ENCODE results near the gene GLS.
"Not testable (repeated sequence)": the region's sequence is repeated elsewhere in the genome, so short reads cannot be mapped to it uniquely, and the experiment has no call there.

Gene GLS

DNA sequence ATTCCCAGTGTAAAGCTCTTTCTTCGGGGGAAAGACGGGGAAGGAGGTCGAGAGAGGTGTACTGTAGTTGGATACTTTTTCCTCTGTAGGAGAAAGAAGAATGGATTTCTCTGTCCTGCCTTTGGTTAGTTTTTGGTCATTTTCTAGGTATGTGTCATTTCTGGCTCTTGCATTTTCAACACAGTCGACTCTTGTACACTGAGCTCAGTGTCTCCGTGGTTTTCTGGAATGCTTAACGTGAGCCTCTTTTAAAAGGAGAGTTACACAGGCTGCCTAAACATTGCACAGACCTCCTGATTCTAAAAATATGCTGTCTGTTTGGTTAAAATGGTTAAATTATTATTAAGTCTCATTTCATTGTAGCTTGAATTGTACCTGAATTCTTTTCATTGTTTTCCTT is 21.8 kb upstream of the GLS start:
- no peak for DNase-seq

DNA sequence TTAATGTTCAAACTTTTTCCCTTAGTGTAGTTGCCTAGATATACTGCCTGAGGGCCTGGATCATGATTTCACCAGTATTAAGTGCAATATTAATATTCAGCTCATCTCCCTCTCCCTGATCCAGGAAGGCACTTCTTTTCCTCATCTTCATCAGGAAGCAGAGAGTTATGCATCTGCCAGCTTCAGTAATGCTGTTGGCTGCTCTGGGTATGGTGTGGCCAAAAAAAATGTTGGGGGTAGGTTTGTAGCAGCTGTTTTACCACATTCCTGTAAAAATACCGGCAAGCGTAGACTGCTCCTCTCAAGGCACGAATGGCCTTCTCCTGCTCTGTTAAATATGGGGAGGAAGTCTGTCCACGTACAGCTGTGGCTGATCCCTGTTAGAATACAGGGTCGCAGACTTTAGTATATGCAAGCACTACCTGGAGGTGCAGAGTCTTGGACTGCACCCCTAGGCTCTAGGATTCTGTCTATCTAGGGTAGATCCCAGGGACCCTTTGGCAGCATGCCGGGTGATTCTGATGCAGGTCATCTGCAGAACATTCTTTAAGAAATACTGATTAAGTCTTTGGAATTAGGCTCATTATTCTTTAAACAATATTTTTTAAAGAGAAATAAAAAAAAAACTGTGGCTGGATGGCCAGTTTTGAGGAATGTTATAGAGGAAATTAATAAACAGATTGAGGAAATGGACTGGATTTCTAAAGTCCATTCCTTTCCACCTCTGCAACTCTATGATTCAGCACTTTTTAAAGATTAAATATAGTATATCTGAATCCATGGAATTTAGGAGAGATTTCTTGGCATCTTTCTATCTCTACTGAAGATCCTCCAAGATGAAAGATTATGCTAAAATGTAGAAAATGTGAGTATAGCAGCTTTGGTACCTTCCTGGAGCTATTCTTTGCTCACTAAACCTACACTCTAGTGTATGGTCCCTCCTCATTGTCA is 21.0 kb upstream of the GLS start:
- no peak for DNase-seq

DNA sequence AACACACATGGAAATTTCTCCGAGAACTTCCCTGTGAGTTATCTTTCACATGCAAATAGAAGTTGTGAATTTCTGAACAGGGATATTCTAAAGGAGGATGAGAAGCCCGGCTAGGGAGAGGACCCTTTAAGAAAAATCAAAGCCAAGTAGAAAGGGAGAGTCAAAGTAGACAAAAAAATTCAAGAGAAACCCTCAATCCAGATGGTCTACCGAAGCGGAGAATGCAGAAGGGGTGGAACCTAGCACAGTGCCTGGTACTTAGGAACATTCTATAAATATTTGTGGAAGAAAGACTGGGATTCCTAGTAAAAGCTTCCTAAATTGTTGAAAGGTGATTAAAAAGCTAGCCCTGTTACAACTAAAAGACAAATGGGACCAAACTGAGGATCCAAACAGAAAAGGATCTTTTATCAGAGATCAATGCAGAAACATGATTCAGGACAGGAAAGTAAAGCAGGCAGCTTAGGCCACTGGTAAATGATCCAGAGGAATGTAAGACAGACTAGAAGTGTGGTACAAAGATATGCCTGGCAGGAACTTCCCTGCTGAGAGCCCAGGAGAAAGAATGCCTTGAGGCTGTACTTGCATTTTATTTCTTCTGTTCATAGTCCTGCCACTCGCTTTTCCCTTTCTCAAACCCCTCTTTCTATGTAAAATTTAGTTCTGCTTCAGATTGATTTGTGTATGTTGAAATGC is 19.5 kb upstream of the GLS start:
- DNase-seq: no peak

DNA sequence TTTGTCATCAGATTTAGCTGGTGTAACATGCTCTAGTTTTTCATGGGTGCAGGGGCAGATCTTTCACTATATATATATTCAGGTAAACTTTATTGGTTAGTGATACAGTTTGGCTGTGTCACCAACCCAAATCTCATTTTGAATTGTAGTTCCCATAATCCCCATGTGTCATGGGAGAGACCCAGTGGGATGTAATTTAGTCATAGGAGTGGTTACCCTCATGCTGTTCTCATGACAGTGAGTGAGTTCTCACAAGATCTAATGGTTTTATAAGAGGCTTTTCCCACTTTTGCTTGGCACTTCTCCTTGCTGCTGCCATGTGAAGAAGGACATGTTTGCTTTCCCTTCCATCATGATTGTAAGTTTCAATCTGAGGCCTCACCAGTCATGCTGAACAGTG is 18.5 kb upstream of the GLS start:
- not testable (repeated sequence) for DNase-seq

DNA sequence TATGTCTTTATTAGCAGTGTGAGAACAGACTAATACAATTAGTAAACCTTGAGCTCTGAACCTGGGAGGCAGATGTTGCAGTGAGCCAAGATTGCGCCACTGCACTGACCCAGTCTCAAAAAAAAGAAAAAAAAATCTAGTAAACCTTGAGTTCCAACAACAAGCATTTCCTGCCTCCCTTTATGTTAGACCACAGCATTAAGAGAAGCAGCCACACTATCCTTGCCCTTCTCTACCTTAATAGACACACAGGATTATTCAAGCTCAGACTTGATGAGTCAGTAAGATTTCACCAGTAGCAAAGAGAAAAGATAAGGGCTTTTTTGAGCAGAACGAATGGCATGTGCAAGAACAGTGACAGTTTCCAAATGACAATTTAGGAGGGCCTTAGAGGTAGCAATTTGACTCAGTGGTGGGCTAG is 18.0 kb upstream of the GLS start:
- DNase-seq: no peak

DNA sequence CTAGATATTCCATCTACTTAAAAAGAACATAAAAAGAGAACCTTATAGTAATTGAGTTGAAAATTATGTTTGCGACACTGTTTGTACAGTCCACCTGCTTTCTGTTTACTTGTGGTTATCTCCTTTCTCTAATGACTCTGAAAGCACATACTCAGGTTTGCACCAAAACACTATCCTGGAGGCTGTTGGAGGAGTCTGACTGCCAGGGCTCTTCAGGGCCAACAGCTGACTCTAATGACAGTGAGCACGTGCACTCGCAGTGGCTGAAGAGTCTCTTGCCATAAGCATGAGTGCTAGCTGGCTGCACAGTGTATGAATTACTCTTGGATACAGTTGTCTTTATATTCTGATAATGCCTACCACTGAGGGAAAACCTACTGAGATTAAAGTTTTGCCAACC is 16.7 kb upstream of the GLS start:
- DNase-seq: peak; percentile 84

DNA sequence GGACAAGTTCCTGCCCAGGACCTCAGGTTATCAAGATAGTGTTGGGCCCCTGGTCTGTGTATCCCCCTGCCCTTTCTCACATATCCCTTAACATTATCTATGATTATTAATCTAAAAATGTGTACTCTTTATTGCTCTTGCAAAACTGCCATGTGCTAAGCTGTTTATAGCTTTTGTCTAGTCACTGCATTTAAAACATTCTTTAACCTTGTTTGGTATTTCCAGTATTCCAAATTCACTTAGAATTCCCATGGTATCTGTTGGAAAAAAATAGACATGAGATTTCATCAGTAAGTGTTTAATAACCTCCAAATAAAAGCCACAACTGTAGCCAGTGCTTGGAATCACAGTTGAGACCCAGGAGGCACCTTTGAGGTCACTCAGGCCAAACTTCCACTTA is 16.2 kb upstream of the GLS start:
- no peak for DNase-seq

DNA sequence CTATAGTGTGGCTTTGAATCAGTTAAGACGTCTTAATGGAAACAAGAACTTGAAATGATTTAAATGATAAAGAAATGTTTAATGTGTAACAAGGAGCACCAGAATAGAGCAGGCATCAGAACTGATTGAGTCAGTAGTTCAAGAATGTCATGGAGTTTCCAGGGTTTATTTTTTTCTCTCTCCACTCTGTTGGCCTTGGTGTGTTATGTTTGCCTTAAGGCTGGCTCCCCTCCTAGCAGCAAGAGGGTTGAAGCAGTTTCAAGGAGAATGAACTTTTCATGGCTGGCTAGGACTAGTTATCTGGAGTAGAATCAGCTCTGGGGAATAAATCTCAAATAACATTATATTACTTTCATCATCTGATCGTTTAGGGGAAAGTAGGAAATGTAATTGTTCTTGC is 13.4 kb upstream of the GLS start:
- DNase-seq: no peak

DNA sequence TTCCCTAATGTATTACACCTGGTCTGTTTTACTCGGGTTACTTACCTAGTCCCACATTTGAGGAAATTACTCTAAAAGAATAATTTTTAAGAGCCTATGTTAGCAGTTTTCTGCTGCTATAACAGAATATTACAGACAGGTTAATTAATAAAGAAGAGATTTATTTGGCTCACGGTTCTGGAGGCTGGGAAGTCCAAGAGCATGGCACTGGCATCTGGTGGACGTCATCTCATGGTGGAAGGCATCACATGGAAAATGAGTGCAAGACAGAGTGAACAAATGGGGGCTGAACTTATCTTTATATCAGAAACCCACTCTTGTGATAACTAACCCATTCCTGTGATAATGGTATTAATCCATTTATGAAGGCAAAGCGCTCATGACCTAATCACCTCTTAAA is 12.8 kb upstream of the GLS start:
- no peak for DNase-seq

DNA sequence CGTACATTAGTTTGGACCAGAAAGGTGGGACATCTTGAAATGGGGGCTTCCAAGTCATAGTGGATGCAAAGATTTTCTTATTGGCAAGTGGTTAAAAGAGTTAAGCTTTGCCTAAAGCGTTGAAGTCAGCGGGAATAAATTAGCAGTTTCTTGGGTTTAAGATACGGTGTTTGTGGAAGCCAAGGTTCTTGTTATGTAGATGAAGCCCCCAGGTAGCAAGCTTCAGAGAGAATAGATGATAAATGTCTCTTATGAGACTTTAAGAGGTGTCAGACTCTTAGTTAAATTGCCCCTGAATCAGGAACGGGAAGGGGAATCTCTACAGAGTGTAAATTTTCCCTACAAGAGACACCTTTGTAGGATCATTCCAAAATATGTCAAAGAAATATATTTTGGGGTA is 10.9 kb upstream of the GLS start:
- DNase-seq: no peak

DNA sequence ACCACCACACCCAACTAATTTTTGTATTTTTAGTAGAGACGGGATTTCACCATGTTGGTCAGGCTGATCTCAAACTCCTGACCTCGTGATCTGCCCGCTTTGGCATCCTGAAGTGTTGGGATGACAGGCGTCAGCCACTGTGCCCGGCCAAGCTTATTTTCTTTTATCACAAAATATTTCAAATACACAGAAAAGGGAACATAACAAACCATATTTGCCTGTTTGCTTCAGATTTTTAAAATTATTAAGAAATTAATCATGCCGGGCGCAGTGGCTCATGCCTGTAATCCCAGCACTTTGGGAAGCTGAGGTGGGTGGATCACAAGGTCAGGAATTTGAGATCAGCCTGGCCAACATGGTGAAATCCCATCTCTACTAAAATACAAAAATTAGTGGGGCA is 7.2 kb upstream of the GLS start:
- DNase-seq: not testable (repeated sequence)

DNA sequence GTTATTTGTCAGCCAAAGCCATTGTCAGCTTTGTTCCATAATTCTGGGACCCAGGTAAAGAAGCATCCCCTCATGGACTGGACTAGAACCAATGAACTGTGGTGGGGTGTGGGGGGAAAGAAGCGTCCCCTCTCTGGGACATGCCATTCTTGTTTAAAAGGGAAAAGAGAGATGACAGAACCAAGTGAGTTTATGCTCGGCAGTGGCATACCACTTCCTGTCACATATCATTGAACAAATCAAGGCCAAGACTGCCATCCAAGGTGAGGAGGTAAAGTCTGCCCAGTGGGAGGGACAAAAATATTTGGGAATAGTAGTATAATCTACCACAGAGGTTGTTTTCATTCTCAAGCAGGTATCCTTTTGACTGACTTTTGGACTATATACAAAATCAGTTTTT is 4.7 kb upstream of the GLS start:
- DNase-seq: no peak

DNA sequence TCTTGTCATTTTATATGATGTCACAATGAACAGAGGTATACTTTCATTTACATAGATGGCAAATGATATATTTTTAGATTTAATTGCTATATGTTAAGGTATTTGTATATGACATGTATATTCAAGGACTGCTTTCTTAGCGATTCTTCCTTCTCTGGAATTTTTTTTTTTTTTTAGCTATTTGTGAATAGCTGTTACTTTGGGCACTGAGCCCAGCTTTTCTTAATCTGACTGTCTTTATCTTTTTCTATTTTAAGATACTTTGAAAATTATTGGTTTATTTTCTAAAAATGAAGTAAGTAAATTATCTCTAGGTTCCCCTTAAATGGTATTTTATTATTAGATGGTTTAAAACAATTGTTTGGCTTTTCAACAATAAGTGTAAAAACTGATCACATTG is 4.0 kb upstream of the GLS start:
- DNase-seq: no peak

DNA sequence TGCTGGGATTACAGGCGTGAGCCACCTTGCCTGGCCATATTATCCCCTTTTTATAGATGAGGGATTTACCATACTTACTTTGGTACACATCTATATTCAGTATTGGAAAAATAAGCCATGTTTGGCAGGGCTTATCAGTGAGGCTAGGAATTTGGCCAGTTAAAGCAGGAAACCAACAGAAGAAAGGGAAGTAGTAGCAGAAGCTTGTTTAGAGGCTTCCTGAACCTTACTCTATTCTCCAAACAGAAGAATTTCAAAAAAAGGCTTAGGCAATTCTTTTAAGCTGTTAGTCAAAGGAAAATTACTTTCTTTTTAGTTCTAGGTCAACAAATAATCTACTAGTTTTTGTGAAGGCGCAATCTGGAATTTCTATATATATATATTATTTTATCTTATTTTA is 3.2 kb upstream of the GLS start:
- DNase-seq: no peak

DNA sequence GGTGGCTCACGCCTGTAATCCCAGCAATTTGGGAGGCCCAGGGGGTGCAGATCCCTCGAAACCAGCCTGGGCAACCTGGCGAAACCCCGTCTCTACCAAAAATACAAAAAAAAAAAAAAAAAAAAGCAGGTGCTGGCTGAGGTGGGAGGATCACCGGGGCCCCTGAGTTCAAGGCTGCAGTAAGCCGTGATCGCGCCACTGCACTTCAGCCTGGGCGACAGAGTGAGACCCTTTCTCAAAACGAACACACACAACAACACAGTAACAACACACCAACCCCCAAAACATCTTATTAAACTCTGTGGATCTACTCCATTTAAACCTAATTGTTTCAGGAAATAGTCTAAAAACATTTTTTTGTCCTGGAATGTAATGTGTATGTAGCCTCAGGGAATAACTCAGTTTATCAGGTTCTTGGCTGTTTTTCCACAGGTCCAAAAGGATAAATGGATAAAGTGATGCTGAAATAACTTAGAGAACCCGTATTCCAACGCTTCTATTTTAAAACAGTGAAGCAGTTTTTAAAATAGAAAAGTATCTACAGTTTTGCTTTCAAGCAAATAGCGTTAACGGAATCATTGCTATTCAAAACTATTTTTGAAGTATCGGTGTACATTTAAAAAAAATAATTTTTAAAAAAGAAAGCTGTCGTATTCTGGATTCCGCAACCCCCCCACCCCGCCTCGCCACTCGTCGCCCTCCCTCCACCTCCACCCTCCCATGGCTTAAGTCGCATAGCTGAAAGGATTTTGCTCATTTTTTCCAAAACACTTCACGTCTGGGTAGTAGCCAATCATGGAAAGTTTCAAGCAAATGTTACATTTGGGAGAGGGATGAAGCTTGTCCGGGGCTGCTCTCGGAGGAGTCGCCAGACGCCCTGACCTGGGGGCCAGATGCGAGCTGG is 895 bp upstream of the GLS start:
- DNase-seq: no peak

DNA sequence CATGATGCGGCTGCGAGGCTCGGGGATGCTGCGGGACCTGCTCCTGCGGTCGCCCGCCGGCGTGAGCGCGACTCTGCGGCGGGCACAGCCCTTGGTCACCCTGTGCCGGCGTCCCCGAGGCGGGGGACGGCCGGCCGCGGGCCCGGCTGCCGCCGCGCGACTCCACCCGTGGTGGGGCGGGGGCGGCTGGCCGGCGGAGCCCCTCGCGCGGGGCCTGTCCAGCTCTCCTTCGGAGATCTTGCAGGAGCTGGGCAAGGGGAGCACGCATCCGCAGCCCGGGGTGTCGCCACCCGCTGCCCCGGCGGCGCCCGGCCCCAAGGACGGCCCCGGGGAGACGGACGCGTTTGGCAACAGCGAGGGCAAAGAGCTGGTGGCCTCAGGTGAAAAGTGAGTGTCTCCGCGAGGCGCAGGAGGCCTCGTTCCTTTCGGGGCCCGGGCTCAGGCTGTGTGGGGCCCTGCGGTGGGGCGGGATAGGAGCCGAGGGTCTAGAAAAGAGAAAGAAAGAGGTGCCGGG is 520 bp downstream of the GLS start:
- no peak for DNase-seq

DNA sequence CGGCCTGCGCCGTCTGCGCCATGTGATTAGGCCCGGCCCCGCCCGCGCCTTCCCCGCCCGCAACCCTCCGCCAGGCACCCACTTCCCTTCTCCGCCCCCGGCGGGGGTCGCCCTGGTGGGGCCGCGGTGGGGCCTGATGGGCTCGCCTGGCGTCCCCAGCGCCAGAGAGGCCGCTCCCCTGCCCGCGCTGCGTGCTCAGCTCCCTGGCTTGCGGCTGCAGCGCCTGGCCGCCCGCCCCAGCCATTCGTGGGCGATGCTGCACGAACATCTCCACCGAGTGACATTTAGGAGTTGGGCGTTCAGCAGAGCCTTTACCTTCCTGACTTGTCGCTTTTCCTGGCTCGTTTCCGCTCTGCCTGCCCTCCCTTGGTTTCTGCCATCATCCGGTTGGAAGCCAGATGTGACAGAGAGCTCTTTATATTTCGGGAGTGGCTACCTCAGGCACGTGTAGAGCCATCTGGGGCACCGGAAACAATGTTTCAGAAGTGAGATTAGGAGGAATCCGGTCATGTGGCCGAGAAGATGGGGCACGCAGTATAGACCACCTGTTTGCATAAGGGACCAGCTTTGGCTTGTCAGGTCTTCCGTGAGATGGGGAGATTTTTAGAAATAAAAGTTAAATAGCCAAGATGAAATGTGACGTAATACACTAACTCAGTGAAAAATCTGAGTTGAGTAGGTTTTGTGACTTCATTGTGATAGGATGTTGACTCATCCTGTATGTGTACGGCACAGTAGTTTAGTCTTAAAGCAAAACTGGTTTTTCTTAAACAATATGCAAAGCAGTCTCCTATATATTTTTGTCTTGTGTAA is 1.2 kb downstream of the GLS start:
- DNase-seq: peak; percentile 3

DNA sequence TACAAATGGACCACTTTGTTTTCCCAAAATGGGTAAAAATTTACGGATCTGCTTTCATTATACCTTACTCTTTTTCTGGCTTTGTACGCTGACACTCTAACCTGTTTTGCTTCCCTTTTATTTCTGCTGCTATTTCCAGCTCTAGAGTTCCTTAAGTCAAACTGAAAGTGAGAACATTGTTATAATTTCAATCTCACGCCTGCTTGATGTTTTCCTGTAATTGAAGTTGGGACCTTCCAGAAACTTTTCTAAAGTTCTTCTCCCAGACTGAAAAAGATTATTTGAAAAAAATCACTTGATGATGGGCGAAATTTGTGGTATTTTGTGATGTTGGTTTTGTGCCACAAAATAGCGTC is 1.8 kb downstream of the GLS start:
- DNase-seq: no peak

DNA sequence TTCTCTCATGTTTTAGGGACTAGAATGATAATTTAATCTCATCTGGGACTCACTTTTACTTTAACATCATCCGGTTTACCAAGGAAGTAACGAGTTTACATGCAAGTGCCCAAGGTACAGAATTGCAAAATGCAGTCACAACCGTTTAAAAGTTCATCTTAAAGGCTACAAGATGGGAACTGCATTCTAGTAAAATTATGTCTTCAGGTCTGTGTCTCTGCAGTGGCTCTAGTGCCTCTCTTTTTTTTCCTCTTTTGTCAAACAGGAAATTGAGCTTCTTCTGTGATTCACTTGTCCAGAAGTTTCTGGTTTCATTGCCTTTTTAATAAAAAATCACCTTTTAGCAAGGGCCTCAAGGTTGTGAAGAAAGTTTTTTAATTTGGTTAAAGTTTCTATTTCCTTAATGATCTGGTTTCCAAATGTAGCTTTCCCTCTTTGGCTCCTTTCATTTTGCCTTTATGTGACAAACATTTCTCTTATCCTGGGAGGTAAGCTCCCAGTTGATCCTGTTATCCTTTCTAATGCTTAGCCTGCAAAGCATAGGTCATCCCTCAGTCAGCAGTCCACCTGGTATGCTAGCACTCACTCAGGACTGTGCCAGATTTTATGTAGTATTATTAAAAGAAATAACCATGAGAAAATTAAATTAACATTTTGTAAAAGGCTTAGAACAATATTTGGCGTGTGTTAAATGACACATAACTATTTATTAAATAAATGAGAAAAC is 2.4 kb downstream of the GLS start:
- no peak for DNase-seq

DNA sequence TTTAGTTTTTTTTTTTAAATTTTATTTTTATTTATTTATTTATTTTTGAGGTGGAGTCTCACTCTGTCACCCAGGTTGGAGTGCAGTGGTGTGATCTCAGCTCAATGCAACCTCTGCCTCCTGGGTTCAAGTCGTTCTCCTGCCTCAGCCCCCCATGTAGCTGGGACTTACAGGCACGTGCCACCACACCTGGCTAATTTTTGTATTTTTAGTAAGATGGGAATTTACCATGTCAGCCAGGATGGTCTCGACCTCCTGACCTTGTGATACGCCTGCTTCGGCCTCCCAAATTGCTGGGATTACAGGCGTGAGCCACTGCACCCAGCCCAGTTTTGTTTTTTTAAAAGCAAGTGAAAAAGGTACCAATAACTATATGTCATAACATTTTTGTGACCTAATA is 5.2 kb downstream of the GLS start:
- not testable (repeated sequence) for DNase-seq

DNA sequence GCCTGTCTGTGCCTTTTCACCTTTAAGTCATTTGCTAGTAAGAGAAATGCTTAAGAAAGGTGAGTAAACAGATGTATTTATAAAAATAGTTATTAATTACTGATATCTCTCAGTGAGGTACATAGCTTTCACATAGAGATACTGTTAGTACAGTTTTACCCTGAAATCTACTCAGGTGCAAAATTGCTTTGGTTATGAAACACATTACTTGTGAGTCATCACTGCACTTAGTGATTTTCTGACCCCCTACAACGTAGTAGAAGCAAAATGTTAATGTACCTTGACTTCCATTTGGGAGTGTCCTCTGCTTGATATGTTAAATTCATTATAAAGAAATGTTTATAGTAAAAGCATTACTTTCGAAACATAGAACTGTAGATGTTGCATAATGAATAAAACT is 6.5 kb downstream of the GLS start:
- DNase-seq: no peak

DNA sequence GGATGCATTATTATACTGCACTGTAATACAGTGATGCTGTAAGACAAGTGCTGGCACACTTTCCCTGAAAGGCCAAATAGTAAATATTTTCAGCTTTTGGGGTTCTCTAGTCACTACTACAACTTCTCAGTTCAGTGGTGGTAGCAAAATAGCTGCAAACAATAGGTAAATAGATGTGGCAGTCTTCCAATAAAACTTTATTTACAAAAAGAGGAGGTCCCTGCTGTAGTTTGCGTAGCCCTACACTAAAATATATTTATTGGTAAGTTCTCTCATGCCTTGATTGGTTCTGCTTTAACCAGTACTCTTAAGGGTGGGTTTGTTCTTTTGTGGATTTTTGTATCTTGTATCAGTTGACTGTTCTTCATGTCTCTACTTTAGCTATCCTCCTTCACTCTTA is 7.8 kb downstream of the GLS start:
- DNase-seq: no peak
